Measurements from ENCODE around the gene SLC25A41.

Gene SLC25A41

GRCh38 chr19:6425732-6426620 lies 7.6 kb downstream of the SLC25A41 start:
- DNase-seq: peak; percentile 12

- peak; percentile 98 for DNase-seq
Measured at GRCh38 chr19:6424939-6425731, 8.4 kb downstream of the SLC25A41 start.

GRCh38 chr19:6424195-6424938 lies 9.2 kb downstream of the SLC25A41 start, which contains the start of gene KHSRP:
Gene KHSRP (minus strand): TSS chr19:6424811. CDS start chr19:6424701, 110 bp downstream.
- peak; percentile 25 for DNase-seq

GRCh38 chr19:6423499-6424194 lies 9.9 kb downstream of the SLC25A41 start:
- DNase-seq: peak; percentile 19

- no peak for DNase-seq
Measured at GRCh38 chr19:6421075-6422014, 12.2 kb downstream of the SLC25A41 start.

GRCh38 chr19:6418562-6418932 lies 15.0 kb downstream of the SLC25A41 start:
- DNase-seq: no peak

- no peak for DNase-seq
Measured at GRCh38 chr19:6417713-6418561, 15.6 kb downstream of the SLC25A41 start.

GRCh38 chr19:6416658-6417405 lies 16.7 kb downstream of the SLC25A41 start:
- DNase-seq: no peak

- DNase-seq: no peak
Measured at GRCh38 chr19:6415591-6416190, 17.9 kb downstream of the SLC25A41 start.

GRCh38 chr19:6414793-6415590 lies 18.6 kb downstream of the SLC25A41 start:
- no peak for DNase-seq

- no peak for DNase-seq
Measured at GRCh38 chr19:6413721-6414643, 19.6 kb downstream of the SLC25A41 start.

- no peak for DNase-seq
Measured at GRCh38 chr19:6413291-6413690, 20.3 kb downstream of the SLC25A41 start.

GRCh38 chr19:6412447-6413091 lies 21.0 kb downstream of the SLC25A41 start:
- DNase-seq: peak; percentile 52

GRCh38 chr19:6412061-6412446 lies 21.5 kb downstream of the SLC25A41 start:
- no peak for DNase-seq

- DNase-seq: no peak
Measured at GRCh38 chr19:6409346-6409745, 24.2 kb downstream of the SLC25A41 start.

GRCh38 chr19:6406401-6406800 lies 27.2 kb downstream of the SLC25A41 start:
- DNase-seq: no peak
